ENCODE results near the gene TENT4A. TPM values are rescaled to one million over a fixed set of nuclear protein-coding genes. Genes with fewer than 3 reads are reported as not detected.

The TENT4A gene
- total RNA-seq, 1 experiment from 2014 or later = 29.2 TPM

- no peak for ATAC-seq
- ChIA-PET POLR2A (no interaction called here), CTCF (no interaction called here)
- Mint-ChIP-seq H3K4me1 (peaks cover 78% of the 10 kb centered on the region), H3K27ac (no peak overlapping the region), H3K4me3 (no peak overlapping the region), H3K9me3 (no peaks in the 10 kb centered on the region), H3K27me3 (ENCODE audit: low read depth) (no peaks in the 10 kb centered on the region), H3K36me3 (peaks cover 9% of the 10 kb centered on the region; the same call in 1 of the 2 replicates)
- no peak for DNase-seq (ENCODE audit: low spot score)
- TF ChIP-seq FOXJ3 (CRISPR knock-in tag; IDR thresholded peaks at IDR 0.05; ENCODE audit: borderline replicate concordance) = no peak
- TF ChIP-seq SMAD3 (CRISPR knock-in tag; IDR thresholded peaks at IDR 0.05; ENCODE audit: borderline replicate concordance) = no peak
- TF ChIP-seq NFYB (CRISPR knock-in tag; conservative IDR thresholded peaks at IDR 0.05; ENCODE audit: low read depth) = no peak
- no peak for TF ChIP-seq HMGXB4 (CRISPR knock-in tag; IDR thresholded peaks at IDR 0.05)
- TF ChIP-seq GRHL2 (CRISPR knock-in tag; IDR thresholded peaks at IDR 0.05; ENCODE audit: insufficient replicate concordance, severe bottlenecking) = no peak
- TF ChIP-seq NFATC4 (CRISPR knock-in tag; IDR thresholded peaks at IDR 0.05) = no peak
- TF ChIP-seq AFF4 (CRISPR knock-in tag; IDR thresholded peaks at IDR 0.05; ENCODE audit: borderline replicate concordance) = no peak
- TF ChIP-seq RORB (CRISPR knock-in tag; IDR thresholded peaks at IDR 0.05) = no peak
- TF ChIP-seq SOX15 (CRISPR knock-in tag; IDR thresholded peaks at IDR 0.05) = no peak
- no peak for TF ChIP-seq CDX4 (CRISPR knock-in tag; IDR thresholded peaks at IDR 0.05; ENCODE audit: borderline replicate concordance)
- no peak for TF ChIP-seq NFE2L1 (CRISPR knock-in tag; IDR thresholded peaks at IDR 0.05)
- TF ChIP-seq CTCF (IDR thresholded peaks at IDR 0.05) = no peak
- no peak for TF ChIP-seq ELF4 (CRISPR knock-in tag; IDR thresholded peaks at IDR 0.05; ENCODE audit: low read depth)
- no peak for TF ChIP-seq ZNF232 (CRISPR knock-in tag; IDR thresholded peaks at IDR 0.05)
- no peak for TF ChIP-seq ZMAT4 (CRISPR knock-in tag; IDR thresholded peaks at IDR 0.05)
- TF ChIP-seq ZNF219 (CRISPR knock-in tag; IDR thresholded peaks at IDR 0.05; ENCODE audit: borderline replicate concordance) = no peak
- no peak for TF ChIP-seq ZNF532 (CRISPR knock-in tag; IDR thresholded peaks at IDR 0.05; ENCODE audit: borderline replicate concordance)
- TF ChIP-seq CREM (CRISPR knock-in tag; IDR thresholded peaks at IDR 0.05) = no peak
- no peak for TF ChIP-seq CREB1 (CRISPR knock-in tag; IDR thresholded peaks at IDR 0.05)
- no peak for TF ChIP-seq PRDM15 (CRISPR knock-in tag; IDR thresholded peaks at IDR 0.05)
Observed at GRCh38 chr5:6720561-6720921, 7.3 kb downstream of the TENT4A start.

Data from WTC11 (cell line).